Stromal cell of bone marrow (primary cell): ENCODE results near the gene PAPOLB.

ENCODE experiments used
- DNase-seq: peaks from one replicate; pipeline ENCODE4 v3.0.0-alpha.2; 2012; ENCODE audit warnings: low read depth

Gene PAPOLB

GRCh38 chr7:4841836-4842235, 20.0 kb downstream of the PAPOLB start:
- no peak for DNase-seq

DNA sequence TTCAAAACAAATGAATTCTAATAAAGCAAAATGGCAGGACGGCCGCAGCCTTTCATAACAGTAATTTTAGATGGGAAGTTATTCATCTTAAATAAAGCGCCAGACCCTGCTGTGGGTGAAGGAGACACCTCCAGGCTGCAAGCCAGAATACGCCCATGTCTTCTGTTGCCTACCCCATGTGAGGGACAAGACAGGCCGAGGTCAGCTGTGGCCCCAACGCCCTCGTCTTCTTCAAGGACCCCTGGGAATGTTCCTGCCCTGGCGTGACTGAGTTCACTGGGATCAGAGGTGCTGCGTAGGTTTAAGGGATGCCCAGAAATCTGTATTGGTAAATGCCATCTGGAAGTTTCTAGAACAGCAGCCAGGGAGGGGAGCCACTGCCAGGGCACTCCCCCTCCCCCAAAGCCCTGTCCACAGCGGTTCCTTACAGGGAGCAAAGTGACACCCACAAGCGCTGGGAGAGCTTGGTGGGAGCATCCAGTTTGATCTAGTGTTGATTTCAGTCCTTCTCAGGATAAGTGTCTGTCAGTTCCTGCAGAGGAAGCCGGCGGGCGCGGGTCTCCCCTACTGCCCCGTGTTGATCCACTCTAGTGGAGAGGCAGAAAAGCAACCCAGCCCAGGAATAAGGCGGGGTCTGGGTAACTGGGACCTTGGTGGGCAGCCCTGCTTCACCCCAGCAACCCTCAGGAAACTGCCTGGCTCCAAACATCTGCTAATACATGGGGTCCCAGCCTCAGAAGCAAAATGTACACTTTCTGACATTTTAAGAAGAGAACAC, 20.6 kb downstream of the PAPOLB start:
- no peak for DNase-seq

DNA sequence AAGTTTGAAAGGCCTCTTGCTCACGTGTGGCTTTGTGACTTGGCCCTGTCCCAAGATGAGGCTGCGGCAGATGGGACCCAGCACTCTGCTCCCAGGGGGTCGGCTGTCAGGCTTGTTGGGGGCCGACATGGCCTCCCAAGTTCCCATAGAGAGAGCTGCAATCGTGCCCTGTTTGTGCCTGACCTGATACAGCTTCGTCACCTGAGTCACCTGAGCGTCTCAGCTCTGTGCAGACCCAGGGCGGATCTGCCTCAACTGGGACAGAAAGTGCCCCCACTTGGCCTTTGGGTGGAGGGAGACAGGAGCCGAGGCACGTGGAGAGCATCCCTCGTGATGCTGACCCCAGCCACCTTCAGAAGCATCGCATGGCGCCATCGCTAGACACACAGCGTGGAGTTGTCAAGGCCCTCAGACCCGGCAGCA, 21.7 kb downstream of the PAPOLB start:
- DNase-seq = no peak

GRCh38 chr7:4838626-4839334, 23.1 kb downstream of the PAPOLB start:
- no peak for DNase-seq

DNA sequence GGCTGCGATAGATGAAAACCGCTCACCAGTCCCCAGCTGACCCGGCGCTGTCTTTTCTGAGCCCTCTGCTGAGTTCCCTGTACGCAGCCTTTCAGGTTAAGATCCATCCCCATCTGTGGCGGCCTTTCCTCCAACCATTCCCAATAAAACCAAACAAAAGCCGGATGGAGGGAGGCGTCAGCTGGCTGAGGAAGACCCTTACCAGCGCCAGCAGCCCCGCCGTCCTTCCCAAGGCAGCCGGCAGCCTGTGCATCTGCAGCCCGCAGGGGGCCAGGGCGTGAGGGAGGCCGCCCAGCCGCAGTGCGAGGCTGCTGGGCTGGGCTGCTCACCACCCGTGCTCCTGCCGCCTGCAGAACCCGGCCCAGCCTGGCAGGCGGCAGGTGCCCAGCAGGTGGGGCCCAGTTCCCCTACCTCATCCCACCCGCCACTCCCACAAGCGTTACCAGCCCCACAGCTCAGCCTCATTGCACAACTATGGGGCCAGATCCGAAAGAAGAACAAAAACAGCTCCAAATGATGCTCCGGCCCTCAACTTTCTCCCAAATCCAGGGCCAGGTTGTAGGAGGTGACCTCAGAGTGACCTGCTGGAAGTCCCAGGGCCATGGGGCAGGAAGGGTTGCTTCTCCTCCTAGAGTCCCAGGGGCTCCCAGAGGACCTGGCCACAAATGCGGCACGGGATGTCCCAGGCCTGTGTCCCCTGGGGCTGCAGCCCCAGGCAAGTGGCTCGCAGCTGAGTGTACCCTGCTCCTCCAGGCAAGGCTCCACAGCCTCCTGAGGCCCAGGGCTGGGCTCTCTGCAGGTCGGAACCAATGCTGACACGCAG, 23.8 kb downstream of the PAPOLB start:
- DNase-seq = no peak

- DNase-seq = no peak
These were observed 24.6 kb downstream of the PAPOLB start for GRCh38 chr7:4837041-4837802.

DNA sequence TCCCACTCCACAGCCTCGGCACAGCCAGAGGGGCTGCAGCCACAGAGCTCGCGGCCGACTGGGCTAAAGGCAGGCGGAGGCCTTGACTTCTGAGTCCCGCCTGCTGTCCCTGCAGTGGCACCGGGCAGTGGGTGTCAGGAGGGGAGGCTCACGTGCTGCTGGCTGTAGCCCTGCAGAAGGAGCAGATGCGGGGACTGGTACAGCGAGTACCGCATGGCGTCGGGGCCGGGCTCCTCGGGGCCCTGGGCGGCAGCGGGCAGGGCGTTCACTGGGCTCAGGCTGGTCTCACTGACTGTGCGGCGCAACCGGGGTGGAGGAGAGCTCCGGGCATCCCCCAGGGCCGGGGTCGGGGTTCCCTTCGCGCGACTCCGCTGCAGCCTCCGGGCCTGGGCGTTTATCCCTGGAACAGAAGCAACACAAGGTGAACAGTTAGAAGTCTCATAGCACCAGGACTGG, 25.6 kb downstream of the PAPOLB start:
- DNase-seq = no peak

GRCh38 chr7:4835398-4836205, 26.2 kb downstream of the PAPOLB start:
- DNase-seq = no peak

DNA sequence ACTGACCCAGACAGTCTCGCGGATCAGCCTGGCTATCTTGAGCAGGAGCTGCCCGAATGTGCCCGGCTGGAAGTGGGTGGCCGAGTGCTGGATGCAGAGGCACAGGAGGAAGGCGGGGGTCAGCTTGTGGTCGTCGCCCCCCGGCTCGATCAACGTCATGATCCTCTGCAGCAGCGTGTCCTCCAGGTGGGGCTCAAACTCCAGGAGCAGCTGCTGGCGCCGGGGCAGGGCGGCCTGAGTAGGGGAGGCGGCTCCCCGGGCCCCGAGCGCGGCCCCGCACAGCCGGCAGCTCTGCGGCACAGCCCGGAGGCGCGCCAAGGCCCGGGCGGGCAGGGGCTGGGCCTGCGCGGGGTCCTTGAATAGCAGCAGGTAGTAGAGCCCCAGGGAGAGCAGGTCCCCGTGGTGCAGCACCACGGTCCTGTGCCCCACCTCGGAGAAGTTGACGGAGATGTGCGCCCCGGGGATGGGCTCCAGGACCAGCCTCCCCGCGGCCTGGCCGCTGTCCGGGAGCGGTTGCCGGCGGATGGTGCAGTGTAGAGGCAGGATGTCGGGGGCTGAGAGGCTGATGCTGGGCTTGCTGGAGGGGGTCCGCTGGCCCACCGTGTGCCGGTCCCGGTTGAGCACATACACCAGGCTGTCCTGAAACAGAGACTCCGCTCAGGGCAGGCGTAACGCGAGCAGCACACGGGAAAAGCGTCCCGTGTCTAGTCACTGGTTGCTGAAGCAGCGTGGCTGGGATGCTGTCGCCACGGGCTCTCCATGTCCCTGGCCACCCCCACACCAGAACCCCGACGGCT, 27.0 kb downstream of the PAPOLB start:
- DNase-seq = no peak

DNA sequence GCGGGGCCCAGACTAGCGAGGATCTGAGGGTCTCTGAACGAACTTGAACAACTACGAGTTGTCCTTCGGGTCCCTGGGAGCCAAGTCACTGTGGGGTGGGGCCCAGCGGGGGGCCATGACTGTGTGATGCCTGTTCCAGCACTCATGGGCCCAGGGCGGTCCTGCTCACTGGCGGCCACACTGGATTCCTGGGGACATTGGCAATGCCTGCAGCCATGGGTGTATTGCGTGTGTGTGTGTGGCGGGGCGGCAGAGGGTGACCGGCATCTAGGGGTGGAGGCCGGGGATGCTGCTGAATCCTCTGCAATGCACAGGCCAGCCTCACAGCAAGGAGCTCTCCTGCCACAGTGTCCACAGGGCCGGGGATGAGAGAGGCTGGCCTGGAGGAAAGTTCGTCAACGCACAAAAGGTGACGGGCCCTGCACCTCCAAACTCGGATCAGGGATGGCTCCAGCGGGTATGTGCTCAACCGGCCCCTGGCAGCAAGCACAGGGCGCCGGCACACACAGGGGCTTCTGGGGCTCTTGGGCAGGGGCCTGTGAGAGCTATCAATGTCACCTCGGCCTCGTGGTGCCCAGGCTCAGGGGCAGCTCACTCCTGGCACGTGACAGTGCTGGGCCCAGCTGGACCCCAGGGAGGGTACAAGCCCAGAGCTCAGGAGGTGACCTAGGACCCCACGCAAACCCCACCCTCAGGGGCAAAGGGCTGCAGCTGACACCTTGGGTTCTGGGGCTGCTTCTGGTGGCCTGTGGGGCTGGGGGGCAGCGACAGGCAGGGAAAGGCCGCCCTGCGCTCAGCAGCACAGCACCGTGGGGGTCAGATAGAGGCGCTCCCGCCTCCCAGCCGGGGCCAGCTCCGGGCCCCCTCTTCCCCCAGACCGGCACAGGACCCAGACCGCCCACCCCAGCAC, 27.9 kb downstream of the PAPOLB start:
- no peak for DNase-seq

DNA sequence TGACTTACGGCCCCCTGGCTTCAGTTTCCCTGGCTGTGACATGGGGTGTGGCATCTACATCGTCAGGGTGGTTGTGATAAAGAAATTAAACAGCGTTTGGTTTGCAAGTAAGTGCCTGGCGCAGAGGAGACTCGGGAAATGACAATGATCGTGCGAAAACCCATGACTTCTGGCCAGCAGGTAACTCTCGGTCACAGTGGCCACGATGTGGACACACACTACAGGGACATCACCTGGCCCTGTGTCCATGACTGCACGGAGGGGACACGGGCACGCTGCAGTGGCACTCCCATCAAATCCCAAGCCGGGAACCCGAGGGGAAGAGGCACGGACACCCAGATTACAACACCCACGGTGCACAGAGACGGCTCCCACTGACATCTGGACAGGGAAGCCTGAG, 28.7 kb downstream of the PAPOLB start:
- DNase-seq = no peak

GRCh38 chr7:4832711-4833110, 29.1 kb downstream of the PAPOLB start:
- DNase-seq = no peak

DNA sequence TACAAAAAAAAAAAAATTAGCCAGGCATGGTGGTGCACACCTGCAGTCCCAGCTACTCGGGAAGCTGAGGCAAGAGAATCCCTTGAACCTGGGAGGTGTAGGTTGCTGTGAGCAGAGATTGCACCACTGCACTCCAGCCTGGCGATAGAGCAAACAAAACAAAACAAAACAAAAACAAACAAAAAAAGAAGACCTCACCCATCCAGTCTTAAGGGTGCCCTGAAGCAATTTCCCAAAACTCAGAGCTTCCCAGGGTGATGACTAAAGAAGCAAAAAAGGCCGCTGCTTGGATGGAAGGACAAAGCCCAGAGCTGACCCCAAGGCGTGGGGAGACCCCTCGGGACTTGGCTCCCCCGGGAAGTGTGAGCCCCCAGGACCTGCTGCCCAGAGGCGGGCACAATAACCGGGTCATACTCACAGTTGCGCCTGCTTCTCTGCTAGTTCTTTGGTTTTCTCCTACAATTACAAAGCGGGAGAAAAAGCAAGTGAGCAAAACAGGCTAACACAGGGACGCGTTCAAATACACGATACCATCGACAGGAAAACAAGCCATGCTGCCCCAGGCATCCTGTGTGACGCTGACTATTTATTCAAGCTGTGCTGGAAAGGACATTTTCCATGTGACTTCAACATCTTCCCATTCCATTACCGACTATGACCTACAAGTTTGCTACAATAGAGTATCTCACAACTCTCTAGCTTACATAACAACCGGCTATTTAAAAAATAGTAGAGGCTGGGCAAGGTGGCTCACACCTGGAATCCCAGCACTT, 29.9 kb downstream of the PAPOLB start:
- DNase-seq = no peak

- DNase-seq = no peak
These were observed 31.7 kb downstream of the PAPOLB start for GRCh38 chr7:4830176-4830575.

GRCh38 chr7:4828720-4829383, 33.0 kb downstream of the PAPOLB start:
- DNase-seq = no peak

DNA sequence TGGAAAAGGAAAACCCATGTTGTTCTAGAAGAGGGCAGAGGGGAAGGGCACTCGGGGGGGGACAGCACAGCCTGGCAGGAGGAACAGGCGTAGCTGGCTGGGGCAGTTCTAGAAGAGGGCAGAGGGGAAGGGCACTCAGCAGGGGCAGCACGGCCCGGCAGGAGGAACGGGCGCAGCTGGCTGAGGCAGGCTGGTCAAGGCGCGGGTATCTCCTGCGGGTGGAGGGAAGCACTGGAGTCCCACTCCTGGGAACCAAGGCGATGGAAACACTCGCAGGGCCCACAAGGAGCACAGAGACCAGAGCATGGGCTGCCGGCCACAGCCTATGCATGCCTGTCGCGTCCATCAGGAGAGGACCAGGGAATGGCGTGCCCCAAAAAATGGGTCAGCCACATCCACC, 36.7 kb downstream of the PAPOLB start:
- DNase-seq = no peak

DNA sequence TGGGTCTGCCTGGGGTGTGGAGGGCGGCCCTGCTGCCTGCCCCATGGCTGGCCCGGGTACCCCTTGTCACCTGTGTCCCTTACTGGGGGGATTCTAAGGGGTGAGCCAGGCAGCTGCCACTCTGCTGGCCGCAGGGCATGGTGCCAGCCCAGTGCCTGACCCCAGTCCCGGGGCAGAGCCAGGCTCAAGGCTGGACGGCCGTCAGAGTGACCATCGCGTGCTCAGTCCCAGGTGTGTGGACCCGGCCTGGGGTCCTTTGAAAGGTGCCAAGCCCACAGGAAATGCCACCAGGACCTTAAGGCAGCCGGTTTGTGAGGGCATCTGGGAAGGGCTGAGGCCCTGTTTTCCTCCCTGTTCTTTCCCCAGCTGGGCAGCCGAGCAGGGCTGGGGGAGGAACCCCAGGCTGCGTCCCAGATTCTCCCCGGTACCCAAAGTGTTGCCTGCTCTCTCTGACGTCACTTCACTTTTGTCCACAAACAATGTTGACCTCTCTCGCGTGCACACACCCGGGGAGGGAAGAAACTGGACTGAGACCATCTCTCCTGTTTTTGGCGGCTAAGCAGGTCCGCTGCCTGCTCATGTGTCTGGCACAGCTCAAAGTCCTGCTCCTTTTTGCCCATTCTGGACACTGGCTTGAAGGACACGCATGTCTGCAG, 37.6 kb downstream of the PAPOLB start:
- DNase-seq = no peak
